Nephron progenitor cell (in vitro differentiated cells): ENCODE results near the gene A3GALT2.

Experiments
- DNase-seq: peaks from one replicate; pipeline ENCODE4 v3.0.0; 2021
- H3K27ac Mint-ChIP-seq: 2 replicates; pipeline ENCODE4 v1.8.0; 2021; ENCODE audit warnings: mild to moderate bottlenecking, moderate library complexity, mixed read lengths
- H3K27me3 Mint-ChIP-seq: 2 replicates; pipeline ENCODE4 v1.8.0; 2021; ENCODE audit warnings: mild to moderate bottlenecking, low read depth, mixed read lengths; ENCODE audit not compliant: poor library complexity
- H3K36me3 Mint-ChIP-seq: 2 replicates; pipeline ENCODE4 v1.8.0; 2021; ENCODE audit warnings: low read depth, mixed read lengths
- H3K4me1 Mint-ChIP-seq: 2 replicates; pipeline ENCODE4 v1.8.0; 2021; ENCODE audit warnings: mixed read lengths
- H3K4me3 Mint-ChIP-seq: 2 replicates; pipeline ENCODE4 v1.8.0; 2021; ENCODE audit warnings: mild to moderate bottlenecking, moderate library complexity, mixed read lengths
- H3K9me3 Mint-ChIP-seq: 2 replicates; pipeline ENCODE4 v1.8.0; 2021; ENCODE audit warnings: mild to moderate bottlenecking, moderate library complexity, mixed read lengths
- CTCF ChIP-seq: fragments of 200-600 bp; sonication (generic); IDR thresholded peaks from 2 replicates; pipeline ENCODE4 v1.5.0; 2021; ENCODE audit warnings: antibody characterized with exemption

A3GALT2 gene

DNA sequence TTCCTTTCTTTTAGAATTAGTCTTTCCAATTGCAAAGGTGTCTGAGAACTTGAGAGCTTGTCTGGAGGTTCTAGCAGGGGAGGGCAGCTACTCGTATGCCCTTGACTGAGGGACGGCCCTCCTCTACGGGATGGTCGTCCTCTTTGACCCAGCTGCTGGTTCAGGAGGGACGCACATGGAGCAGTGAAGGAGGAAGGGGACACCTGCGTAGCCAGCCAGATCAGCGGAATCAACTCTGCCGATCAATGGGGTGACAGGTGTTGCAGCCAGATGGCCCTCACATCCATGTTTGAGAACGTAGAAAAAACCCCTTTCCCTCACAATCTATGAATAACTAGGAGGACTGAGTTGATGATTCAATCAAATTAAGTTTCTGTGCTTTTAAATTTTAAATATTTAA lies 15.7 kb upstream of the A3GALT2 start:
- peaks cover 89% of the 10 kb centered on the region for H3K4me1 Mint-ChIP-seq
- no peak for TF ChIP-seq CTCF
- H3K27me3 Mint-ChIP-seq: peaks cover 2% of the 10 kb centered on the region
- peak overlapping the region; percentile 68 for H3K27ac Mint-ChIP-seq
- H3K36me3 Mint-ChIP-seq: peaks cover 48% of the 10 kb centered on the region
- DNase-seq: no peak
- no peaks in the 10 kb centered on the region for H3K9me3 Mint-ChIP-seq
- no peak overlapping the region for H3K4me3 Mint-ChIP-seq

DNA sequence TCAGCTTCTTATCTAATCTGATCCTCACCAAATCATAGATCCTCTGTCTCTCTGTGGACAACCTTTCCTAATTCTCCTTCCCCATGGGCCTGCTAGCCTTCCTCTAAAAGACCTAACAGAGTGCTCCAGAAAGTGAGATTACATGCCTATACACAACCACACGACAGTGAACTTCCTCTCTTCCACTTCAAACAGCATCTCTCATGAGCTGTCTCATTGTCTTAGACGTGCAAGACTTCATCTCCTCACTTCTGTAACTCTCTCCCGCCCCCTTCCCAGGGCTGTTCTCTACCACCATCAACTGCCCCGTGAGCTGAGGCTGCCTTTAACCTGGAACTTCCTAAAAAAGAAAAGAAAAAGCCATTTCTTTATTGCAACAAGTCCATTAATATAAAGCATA lies 14.1 kb upstream of the A3GALT2 start:
- DNase-seq: no peak
- no peak for TF ChIP-seq CTCF
- Mint-ChIP-seq H3K36me3 (peaks cover 59% of the 10 kb centered on the region), H3K27me3 (peaks cover 2% of the 10 kb centered on the region), H3K4me1 (peaks cover 77% of the 10 kb centered on the region), H3K4me3 (no peak overlapping the region), H3K9me3 (no peaks in the 10 kb centered on the region), H3K27ac (peak overlapping the region; percentile 84)

DNA sequence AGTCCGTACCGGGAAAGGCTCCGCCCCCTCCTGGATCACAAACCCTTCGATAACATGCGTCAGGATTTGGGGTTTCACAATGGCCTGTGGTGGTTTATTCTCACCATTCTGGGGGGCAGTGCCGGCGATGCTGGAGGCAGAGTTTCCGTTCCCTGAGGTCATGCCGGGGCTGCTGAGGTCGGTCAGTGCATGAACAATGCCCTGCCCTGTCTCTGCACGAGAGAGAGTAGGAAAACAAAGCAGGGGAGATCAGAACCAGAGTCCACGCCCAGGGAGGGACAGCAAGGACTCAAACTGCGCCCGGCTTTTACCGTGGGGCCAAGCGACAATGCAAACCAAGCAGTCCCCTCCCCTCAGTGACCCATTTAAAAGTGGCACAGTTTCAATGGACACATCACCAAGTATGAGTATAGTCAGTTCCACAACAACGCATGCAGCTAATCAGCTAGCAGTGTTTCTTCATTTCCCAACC lies 13.2 kb upstream of the A3GALT2 start:
- H3K4me1 Mint-ChIP-seq: peaks cover 68% of the 10 kb centered on the region
- H3K27me3 Mint-ChIP-seq: peaks cover 2% of the 10 kb centered on the region
- H3K9me3 Mint-ChIP-seq: no peaks in the 10 kb centered on the region
- TF ChIP-seq CTCF: no peak
- H3K36me3 Mint-ChIP-seq: peaks cover 68% of the 10 kb centered on the region
- peak overlapping the region; percentile 93 for H3K27ac Mint-ChIP-seq
- DNase-seq: no peak
- no peak overlapping the region for H3K4me3 Mint-ChIP-seq

DNA sequence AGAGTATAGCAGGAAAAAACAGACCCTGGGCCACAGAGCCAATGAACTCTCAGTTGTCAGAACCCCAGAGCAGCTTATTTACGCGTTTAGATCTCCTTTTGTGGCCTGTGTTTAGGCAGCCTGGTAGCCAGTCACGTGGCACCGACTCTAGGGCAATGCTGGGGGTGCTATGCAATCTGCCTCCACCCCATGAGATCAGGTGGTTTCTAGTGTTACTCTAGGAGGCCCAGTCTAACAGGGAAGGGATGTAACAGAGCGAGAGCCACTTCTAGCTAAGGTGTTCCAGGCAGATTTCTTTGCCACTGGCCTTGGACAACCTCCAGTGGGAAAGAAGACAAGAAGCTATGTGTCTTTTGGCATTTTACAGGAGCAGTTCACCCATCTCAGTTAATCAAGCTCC lies 12.0 kb upstream of the A3GALT2 start:
- H3K9me3 Mint-ChIP-seq: no peaks in the 10 kb centered on the region
- H3K4me3 Mint-ChIP-seq: no peak overlapping the region
- no peak for TF ChIP-seq CTCF
- peak overlapping the region; percentile 93 for H3K27ac Mint-ChIP-seq
- H3K27me3 Mint-ChIP-seq: peaks cover 2% of the 10 kb centered on the region
- H3K4me1 Mint-ChIP-seq: peaks cover 56% of the 10 kb centered on the region
- peaks cover 77% of the 10 kb centered on the region for H3K36me3 Mint-ChIP-seq
- no peak for DNase-seq

DNA sequence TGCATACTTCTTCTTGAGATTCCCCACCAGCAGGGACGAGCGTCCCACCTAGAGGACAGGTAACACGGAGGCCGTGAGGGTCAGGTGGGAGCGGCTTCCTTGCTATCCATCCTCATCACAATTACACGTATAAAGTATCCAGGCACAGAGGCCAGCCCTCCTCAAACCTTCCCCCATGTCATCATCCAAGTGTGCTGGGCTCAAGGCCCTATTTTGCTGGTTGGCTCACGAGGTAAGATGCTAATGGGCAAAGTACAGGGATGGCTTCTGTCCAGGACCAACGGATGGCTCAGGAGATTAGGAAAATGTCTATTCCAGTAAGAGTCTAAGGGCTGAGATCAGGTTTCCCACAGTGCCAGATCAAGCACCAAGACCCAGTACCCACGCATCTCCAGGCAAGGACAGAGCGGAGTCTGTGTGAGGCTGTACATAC lies 11.5 kb upstream of the A3GALT2 start:
- TF ChIP-seq CTCF: no peak
- Mint-ChIP-seq H3K36me3 (peaks cover 79% of the 10 kb centered on the region), H3K27me3 (peaks cover 2% of the 10 kb centered on the region), H3K4me1 (peaks cover 50% of the 10 kb centered on the region), H3K9me3 (no peaks in the 10 kb centered on the region), H3K4me3 (no peak overlapping the region), H3K27ac (peak overlapping the region; percentile 93)
- no peak for DNase-seq
